Measurements from ENCODE around the gene SURF4.

SURF4 gene
- total RNA-seq, result 231 to 351 (median 291) reads per million in 17 experiments

GRCh38 chr9:133375724-133376654 lies at the start of gene SURF4, which contains the start of gene STKLD1:
TSS of gene SURF4 (minus strand) at chr9:133376060. CDS start at chr9:133375969, 91 bp downstream.
TSS of gene STKLD1 (plus strand) at chr9:133376366. CDS start at chr9:133376474, 108 bp downstream.
- DNase-seq, result peak; percentile 98 to 100 (median 98)

- no peak for DNase-seq
These were observed 49.3 kb upstream of the SURF4 start for GRCh38 chr9:133425049-133425632.

- no peak for DNase-seq
These were observed 48.3 kb upstream of the SURF4 start for GRCh38 chr9:133424187-133424586.

GRCh38 chr9:133423216-133423615 lies 47.4 kb upstream of the SURF4 start:
- no peak for DNase-seq

GRCh38 chr9:133421615-133422542 lies 46.0 kb upstream of the SURF4 start, which contains the start of gene ADAMTS13:
TSS of gene ADAMTS13 (plus strand) at chr9:133422367. CDS start at chr9:133422444, 77 bp downstream.
- no peak for DNase-seq

- peak in 2 of 4 experiments; percentile 10 to 31 for DNase-seq
These were observed 44.5 kb upstream of the SURF4 start for GRCh38 chr9:133420392-133420827.

- DNase-seq, result no peak
These were observed 43.1 kb upstream of the SURF4 start for GRCh38 chr9:133419005-133419404.

- DNase-seq, result peak; percentile 90 to 93 (median 91)
These were observed 41.9 kb upstream of the SURF4 start, which contains the start of gene REXO4 for GRCh38 chr9:133417541-133418461. TSS of gene REXO4 (minus strand) at chr9:133418010. CDS start at chr9:133417844, 166 bp downstream.

- no peak for DNase-seq
These were observed 39.3 kb upstream of the SURF4 start for GRCh38 chr9:133415170-133415569.

GRCh38 chr9:133408042-133408441 lies 32.2 kb upstream of the SURF4 start:
- no peak for DNase-seq

GRCh38 chr9:133406480-133407307 lies 30.8 kb upstream of the SURF4 start:
- peak; percentile 82 to 90 (median 86) for DNase-seq

- no peak for DNase-seq
These were observed 29.9 kb upstream of the SURF4 start for GRCh38 chr9:133405508-133406438.

GRCh38 chr9:133404454-133405002 lies 28.7 kb upstream of the SURF4 start:
- DNase-seq, result no peak

GRCh38 chr9:133403766-133404453 lies 28.1 kb upstream of the SURF4 start:
- peak in 3 of 4 experiments; percentile 23 to 60 (median 34) for DNase-seq

- DNase-seq, result no peak
These were observed 26.8 kb upstream of the SURF4 start for GRCh38 chr9:133402689-133403088.

- no peak for DNase-seq
These were observed 25.7 kb upstream of the SURF4 start for GRCh38 chr9:133401588-133401987.

GRCh38 chr9:133400292-133400691 lies 24.4 kb upstream of the SURF4 start:
- no peak for DNase-seq

- no peak for DNase-seq
These were observed 22.0 kb upstream of the SURF4 start for GRCh38 chr9:133397895-133398294.

All from suppressor macrophage (primary cell).